ENCODE measurements around the gene CEP112. TPM values are rescaled to one million over a fixed set of nuclear protein-coding genes. Genes with fewer than 3 reads are reported as not detected.

CEP112 gene
- polyA plus RNA-seq, 4 donors = 12.5 to 17.6 (median 15.9) TPM

GRCh38 chr17:65947831-65948230, 244.1 kb downstream of the CEP112 start:
- DNase-seq (ENCODE audit: low read depth in 4 of 4, low spot score in 3 of 4) = no peak

- DNase-seq (ENCODE audit: low read depth in 4 of 4, low spot score in 3 of 4) = no peak
These were observed 249.3 kb downstream of the CEP112 start for GRCh38 chr17:65942592-65942991.

- DNase-seq (ENCODE audit: low read depth in 4 of 4, low spot score in 3 of 4) = no peak
These were observed 250.5 kb downstream of the CEP112 start for GRCh38 chr17:65941356-65941899.

- DNase-seq (ENCODE audit: low read depth in 4 of 4, low spot score in 3 of 4) = no peak
These were observed 255.9 kb downstream of the CEP112 start for GRCh38 chr17:65936013-65936412.

- no peak for DNase-seq (ENCODE audit: low read depth in 4 of 4, low spot score in 3 of 4)
These were observed 258.6 kb downstream of the CEP112 start for GRCh38 chr17:65933290-65933689.

- DNase-seq (ENCODE audit: low read depth in 4 of 4, low spot score in 3 of 4) = no peak
These were observed 260.4 kb downstream of the CEP112 start for GRCh38 chr17:65931246-65932149.

GRCh38 chr17:65930140-65930730, 261.7 kb downstream of the CEP112 start:
- no peak for DNase-seq (ENCODE audit: low read depth in 4 of 4, low spot score in 3 of 4)

GRCh38 chr17:65926599-65926998, 265.3 kb downstream of the CEP112 start:
- no peak for DNase-seq (ENCODE audit: low read depth in 4 of 4, low spot score in 3 of 4)

- no peak for DNase-seq (ENCODE audit: low read depth in 4 of 4, low spot score in 3 of 4)
These were observed 266.2 kb downstream of the CEP112 start for GRCh38 chr17:65925606-65926307.

GRCh38 chr17:65920996-65921395, 270.9 kb downstream of the CEP112 start:
- no peak for DNase-seq (ENCODE audit: low read depth in 4 of 4, low spot score in 3 of 4)

GRCh38 chr17:65918916-65919315, 273.0 kb downstream of the CEP112 start:
- peak in 1 of 4 donors; percentile 7 for DNase-seq (ENCODE audit: low read depth in 4 of 4, low spot score in 3 of 4)

GRCh38 chr17:65918500-65918899, 273.4 kb downstream of the CEP112 start:
- DNase-seq (ENCODE audit: low read depth in 4 of 4, low spot score in 3 of 4) = no peak

- no peak for DNase-seq (ENCODE audit: low read depth in 4 of 4, low spot score in 3 of 4)
These were observed 274.4 kb downstream of the CEP112 start for GRCh38 chr17:65917560-65917959.

GRCh38 chr17:65916425-65916824, 275.5 kb downstream of the CEP112 start:
- no peak for DNase-seq (ENCODE audit: low read depth in 4 of 4, low spot score in 3 of 4)

GRCh38 chr17:65914784-65915342, 277.1 kb downstream of the CEP112 start:
- DNase-seq (ENCODE audit: low read depth in 4 of 4, low spot score in 3 of 4) = no peak

- DNase-seq (ENCODE audit: low read depth in 4 of 4, low spot score in 3 of 4) = no peak
These were observed 278.5 kb downstream of the CEP112 start for GRCh38 chr17:65913326-65913850.

GRCh38 chr17:65910836-65911235, 281.1 kb downstream of the CEP112 start:
- DNase-seq (ENCODE audit: low read depth in 4 of 4, low spot score in 3 of 4) = no peak

GRCh38 chr17:65902831-65903522, 289.0 kb downstream of the CEP112 start:
- no peak for DNase-seq (ENCODE audit: low read depth in 4 of 4, low spot score in 3 of 4)

GRCh38 chr17:65902155-65902554, 289.8 kb downstream of the CEP112 start:
- no peak for DNase-seq (ENCODE audit: low read depth in 4 of 4, low spot score in 3 of 4)

- no peak for DNase-seq (ENCODE audit: low read depth in 4 of 4, low spot score in 3 of 4)
These were observed 290.5 kb downstream of the CEP112 start for GRCh38 chr17:65901394-65901793.
